Heart left ventricle (tissue), 13 donors: ENCODE data around the gene CYB5R2.
"Not testable (repeated sequence)": the region's sequence is repeated elsewhere in the genome, so short reads cannot be mapped to it uniquely, and the experiment has no call there.

Experiments used
- CTCF ChIP-seq, 12 donors: fragments of 200-600 bp; sonication (generic) in 4 of 12; IDR thresholded peaks; one replicate each; pipeline versions ENCODE4 v1.5.0 to v1.8.0; 2018 to 2022; ENCODE audit warnings: antibody characterized with exemption in 12 of 12, mild to moderate bottlenecking in 5 of 12
- POLR2A ChIP-seq, 2 donors: fragments of 450-650 bp; IDR thresholded peaks; one replicate each; pipeline ENCODE4 v1.6.1; 2017; ENCODE audit warnings: antibody characterized with exemption in 2 of 2, mild to moderate bottlenecking in 2 of 2, moderate library complexity in 2 of 2
- donor health status: ischemic (EF 13 %, LVEDD 7.1; RV severe dilation, severe dysfunction).
- donor health status: DM: no; HTN: yes; CAD: no.
- donor health status: DM: no; HTN: no; CAD: no.
- donor health status: ischemic (EF 25% LVEDD 6.9; RV normal size, moderate dysfunction).
- donor health status: ischemic (EF 25% LVEDD 5.7; RV mildly dilated, moderate dysfunction).
- donor health status: ischemic (EF 35%, LVEDD 5.7; RV mildly dilated, moderate dysfunction).
- donor health status: nonischemic (EF 11% LVEDD 7.7; RV severe dilation, severe dysfunction).
- donor health status: DM: yes; HTN: yes; CAD: no.
- donor health status: PGD.
- donor health status: ischemic (EF 29% LVEDD 5.4; RV normal size, mild dysfunction).
- donor health status: nonischemic (EF 23%, LVEDD 6.1; RV moderate dilation, normal function).

GRCh38 chr11:7663531-7663930 is 9.8 kb downstream of the CYB5R2 start:
- TF ChIP-seq POLR2A, CTCF (IDR thresholded peaks at IDR 0.05): not testable (repeated sequence)
